HEK293 (cell line): Measurements from ENCODE around the gene PTPRH.

Experiments
- CTCF ChIA-PET: fragments of 350-600 bp; formaldehyde crosslinking; extraction: SDS; loops from one replicate; lab custom pipeline; 2021; ENCODE audit warnings: antibody characterized with exemption; lab: Yijun Ruan, JAX
- POLR2A ChIA-PET: fragments of 300-600 bp; formaldehyde crosslinking; extraction: SDS; loops from one replicate; lab custom pipeline; 2020; ENCODE audit warnings: antibody characterized with exemption, inconsistent platforms; lab: Yijun Ruan, JAX
- H3K27ac ChIP-seq: fragments of 200-500 bp; sonication (Bioruptor generic); 2 replicates; pipeline ENCODE4 v1.5.1; 2014; ENCODE audit warnings: low read depth, low read length, control low read depth, inconsistent platforms; ENCODE audit errors: extremely low read depth
- H3K36me3 ChIP-seq, 2 experiments: fragments of 200-500 bp in 1 of 2; sonication (Bioruptor generic) in 1 of 2; 1 replicate in 1 of 2; 2 replicates in 1 of 2; pipeline ENCODE4 v1.5.1; 2014 to 2017; ENCODE audit warnings: inconsistent platforms in 2 of 2, low read length in 2 of 2; ENCODE audit not compliant: control insufficient read depth in 2 of 2, insufficient read depth in 1 of 2
- H3K4me1 ChIP-seq: fragments of 200-500 bp; sonication (Bioruptor generic); 2 replicates; pipeline ENCODE4 v1.5.1; 2014; ENCODE audit warnings: mild to moderate bottlenecking, low read length, inconsistent platforms; ENCODE audit not compliant: control insufficient read depth, insufficient read depth
- H3K4me3 ChIP-seq: 2 replicates; pipeline ENCODE4 v1.5.1; 2011; ENCODE audit warnings: low read depth, mild to moderate bottlenecking, control low read depth, low read length, moderate library complexity
- H3K9me3 ChIP-seq: fragments of 200-500 bp; sonication (Bioruptor generic); 2 replicates; pipeline ENCODE4 v1.5.1; 2014; ENCODE audit warnings: low read depth, low read length, inconsistent platforms; ENCODE audit not compliant: control insufficient read depth, insufficient read depth
- GFI1B ChIP-seq: fragments of 450-650 bp; formaldehyde crosslinking; IDR thresholded peaks from 2 replicates; pipeline ENCODE4 v1.5.1; 2016; ENCODE audit warnings: missing biosample characterization, missing genetic modification characterization
- GLIS2 ChIP-seq: fragments of 450-650 bp; formaldehyde crosslinking; IDR thresholded peaks from 2 replicates; pipeline ENCODE4 v1.5.1; 2016; ENCODE audit warnings: missing biosample characterization, missing genetic modification characterization
- ZFP37 ChIP-seq: fragments of 450-650 bp; formaldehyde crosslinking; IDR thresholded peaks from 2 replicates; pipeline ENCODE4 v1.5.1; 2016; ENCODE audit warnings: missing biosample characterization, missing genetic modification characterization
- ZFP41 ChIP-seq: fragments of 450-650 bp; formaldehyde crosslinking; IDR thresholded peaks from 2 replicates; pipeline ENCODE4 v1.5.1; 2016; ENCODE audit warnings: missing biosample characterization, missing genetic modification characterization, borderline replicate concordance
- ZNF157 ChIP-seq: fragments of 450-650 bp; formaldehyde crosslinking; IDR thresholded peaks from 2 replicates; pipeline ENCODE4 v1.5.1; 2016; ENCODE audit warnings: missing biosample characterization, missing genetic modification characterization
- ZNF433 ChIP-seq: fragments of 450-650 bp; formaldehyde crosslinking; IDR thresholded peaks from 2 replicates; pipeline ENCODE4 v1.5.1; 2016; ENCODE audit warnings: missing biosample characterization, missing genetic modification characterization, low read depth
- ZNF48 ChIP-seq: fragments of 450-650 bp; formaldehyde crosslinking; IDR thresholded peaks from 2 replicates; pipeline ENCODE4 v1.5.1; 2016; ENCODE audit warnings: missing biosample characterization, missing genetic modification characterization
- ZNF530 ChIP-seq: fragments of 450-650 bp; formaldehyde crosslinking; IDR thresholded peaks from 2 replicates; pipeline ENCODE4 v1.5.1; 2016; ENCODE audit warnings: low read depth, missing biosample characterization, missing genetic modification characterization
- ZNF558 ChIP-seq: fragments of 450-650 bp; formaldehyde crosslinking; IDR thresholded peaks from 2 replicates; pipeline ENCODE4 v1.5.1; 2016; ENCODE audit warnings: missing biosample characterization, missing genetic modification characterization
- TF ChIP-seq, protein P1 (sequence below): fragments of 450-650 bp; formaldehyde crosslinking; IDR thresholded peaks from 2 replicates; pipeline ENCODE4 v1.5.1; 2016; ENCODE audit warnings: missing biosample characterization, missing genetic modification characterization
- TF ChIP-seq, protein P2 (sequence below): fragments of 450-650 bp; formaldehyde crosslinking; conservative IDR thresholded peaks from 2 replicates; pipeline ENCODE4 v1.5.1; 2016; ENCODE audit warnings: low read depth, missing biosample characterization, missing genetic modification characterization

The PTPRH gene

DNA sequence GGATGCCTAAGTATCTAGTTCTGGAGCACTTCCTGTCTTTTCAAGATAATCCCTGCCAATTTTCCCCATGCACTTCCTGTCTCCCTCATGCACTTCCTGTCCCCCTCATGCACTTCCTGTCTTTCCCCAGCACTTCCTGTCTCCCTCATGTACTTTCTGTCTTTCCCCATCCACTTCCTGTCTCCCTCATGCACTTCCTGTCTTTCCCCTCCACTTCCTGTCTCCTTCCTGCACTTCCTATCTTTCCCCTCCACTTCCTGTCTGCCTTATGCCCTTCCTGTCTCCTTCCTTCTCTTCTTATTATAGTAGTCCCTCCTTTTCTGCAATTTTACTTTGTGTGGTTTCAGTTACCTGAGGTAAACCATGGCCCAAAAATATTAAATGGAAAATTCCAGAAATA, 57.3 kb downstream of the PTPRH start (continued):
- TF ChIP-seq, protein P1, sequence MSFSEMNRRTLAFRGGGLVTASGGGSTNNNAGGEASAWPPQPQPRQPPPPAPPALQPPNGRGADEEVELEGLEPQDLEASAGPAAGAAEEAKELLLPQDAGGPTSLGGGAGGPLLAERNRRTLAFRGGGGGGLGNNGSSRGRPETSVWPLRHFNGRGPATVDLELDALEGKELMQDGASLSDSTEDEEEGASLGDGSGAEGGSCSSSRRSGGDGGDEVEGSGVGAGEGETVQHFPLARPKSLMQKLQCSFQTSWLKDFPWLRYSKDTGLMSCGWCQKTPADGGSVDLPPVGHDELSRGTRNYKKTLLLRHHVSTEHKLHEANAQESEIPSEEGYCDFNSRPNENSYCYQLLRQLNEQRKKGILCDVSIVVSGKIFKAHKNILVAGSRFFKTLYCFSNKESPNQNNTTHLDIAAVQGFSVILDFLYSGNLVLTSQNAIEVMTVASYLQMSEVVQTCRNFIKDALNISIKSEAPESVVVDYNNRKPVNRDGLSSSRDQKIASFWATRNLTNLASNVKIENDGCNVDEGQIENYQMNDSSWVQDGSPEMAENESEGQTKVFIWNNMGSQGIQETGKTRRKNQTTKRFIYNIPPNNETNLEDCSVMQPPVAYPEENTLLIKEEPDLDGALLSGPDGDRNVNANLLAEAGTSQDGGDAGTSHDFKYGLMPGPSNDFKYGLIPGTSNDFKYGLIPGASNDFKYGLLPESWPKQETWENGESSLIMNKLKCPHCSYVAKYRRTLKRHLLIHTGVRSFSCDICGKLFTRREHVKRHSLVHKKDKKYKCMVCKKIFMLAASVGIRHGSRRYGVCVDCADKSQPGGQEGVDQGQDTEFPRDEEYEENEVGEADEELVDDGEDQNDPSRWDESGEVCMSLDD (tag by site-specific recombination) = peak; percentile 64; the same call in 1 of the 2 replicates

DNA sequence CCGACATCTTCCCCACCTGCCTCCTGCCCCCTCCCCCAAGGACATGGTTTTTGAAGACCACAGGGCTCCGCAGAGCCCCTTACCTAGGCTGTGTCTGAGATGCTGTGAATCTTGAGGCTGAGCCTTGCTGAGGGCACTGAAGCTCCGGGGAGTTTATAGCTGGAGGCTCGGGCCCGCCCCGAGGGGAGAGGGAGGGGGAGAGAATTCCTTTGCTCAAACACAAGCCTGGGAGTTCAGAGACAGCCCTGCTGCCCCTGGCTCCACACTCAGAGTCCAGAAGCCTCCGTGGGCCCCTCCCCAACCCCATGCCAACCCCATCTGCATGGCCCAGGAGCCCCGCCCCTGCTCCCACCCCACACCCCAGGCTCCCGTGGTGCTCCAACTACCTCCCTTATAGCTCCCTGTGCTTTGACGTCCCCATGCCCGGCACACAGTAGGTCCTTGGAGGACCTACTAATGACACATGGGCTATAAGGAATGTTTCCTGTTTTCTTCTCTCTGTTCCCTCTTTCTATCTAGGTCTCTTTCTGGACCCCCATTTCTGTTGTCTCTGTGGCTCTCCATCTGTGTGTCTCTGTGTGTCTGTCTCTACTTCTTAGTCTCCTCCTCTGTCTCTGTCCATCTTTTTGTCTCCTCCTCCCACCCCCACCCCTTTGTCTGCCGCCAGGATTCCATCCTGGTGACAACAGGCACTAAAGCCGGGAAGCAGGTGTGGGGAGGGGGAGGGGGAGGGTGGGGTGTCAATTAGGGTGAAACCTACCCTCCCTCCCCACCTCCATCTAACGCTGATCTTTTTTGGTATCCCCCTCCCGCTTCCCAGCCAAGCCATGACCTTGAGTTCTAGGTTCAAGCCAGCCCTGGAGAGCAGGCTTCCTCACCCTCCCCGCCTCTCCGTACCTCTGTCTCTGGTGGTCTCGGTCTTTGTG, 60.0 kb downstream of the PTPRH start, which contains the start of gene TNNT1:
Gene TNNT1, minus strand, starts transcription at position 129 of the 926 bp plus-strand sequence. CDS start 2,049 bp downstream, outside the sequence.
- no peaks in the 10 kb centered on the region for H3K9me3 ChIP-seq
- H3K36me3 ChIP-seq = no peaks in the 10 kb centered on the region
- no peaks in the 10 kb centered on the region for H3K4me1 ChIP-seq
- no peak for TF ChIP-seq ZFP41 (tag by site-specific recombination)
- TF ChIP-seq ZNF157 (tag by site-specific recombination) = no peak
- TF ChIP-seq, protein P2, sequence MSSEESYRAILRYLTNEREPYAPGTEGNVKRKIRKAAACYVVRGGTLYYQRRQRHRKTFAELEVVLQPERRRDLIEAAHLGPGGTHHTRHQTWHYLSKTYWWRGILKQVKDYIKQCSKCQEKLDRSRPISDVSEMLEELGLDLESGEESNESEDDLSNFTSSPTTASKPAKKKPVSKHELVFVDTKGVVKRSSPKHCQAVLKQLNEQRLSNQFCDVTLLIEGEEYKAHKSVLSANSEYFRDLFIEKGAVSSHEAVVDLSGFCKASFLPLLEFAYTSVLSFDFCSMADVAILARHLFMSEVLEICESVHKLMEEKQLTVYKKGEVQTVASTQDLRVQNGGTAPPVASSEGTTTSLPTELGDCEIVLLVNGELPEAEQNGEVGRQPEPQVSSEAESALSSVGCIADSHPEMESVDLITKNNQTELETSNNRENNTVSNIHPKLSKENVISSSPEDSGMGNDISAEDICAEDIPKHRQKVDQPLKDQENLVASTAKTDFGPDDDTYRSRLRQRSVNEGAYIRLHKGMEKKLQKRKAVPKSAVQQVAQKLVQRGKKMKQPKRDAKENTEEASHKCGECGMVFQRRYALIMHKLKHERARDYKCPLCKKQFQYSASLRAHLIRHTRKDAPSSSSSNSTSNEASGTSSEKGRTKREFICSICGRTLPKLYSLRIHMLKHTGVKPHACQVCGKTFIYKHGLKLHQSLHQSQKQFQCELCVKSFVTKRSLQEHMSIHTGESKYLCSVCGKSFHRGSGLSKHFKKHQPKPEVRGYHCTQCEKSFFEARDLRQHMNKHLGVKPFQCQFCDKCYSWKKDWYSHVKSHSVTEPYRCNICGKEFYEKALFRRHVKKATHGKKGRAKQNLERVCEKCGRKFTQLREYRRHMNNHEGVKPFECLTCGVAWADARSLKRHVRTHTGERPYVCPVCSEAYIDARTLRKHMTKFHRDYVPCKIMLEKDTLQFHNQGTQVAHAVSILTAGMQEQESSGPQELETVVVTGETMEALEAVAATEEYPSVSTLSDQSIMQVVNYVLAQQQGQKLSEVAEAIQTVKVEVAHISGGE (tag by site-specific recombination) = no peak
- no peak for TF ChIP-seq ZNF558 (tag by site-specific recombination)
- no peak for TF ChIP-seq ZNF48 (tag by site-specific recombination)
- no peak for TF ChIP-seq GFI1B
- TF ChIP-seq ZNF433 (tag by site-specific recombination) = no peak
- TF ChIP-seq ZFP37 = no peak
- CTCF ChIA-PET = interaction anchor here (4.6 kb wide), 1 partner anchor 11 kb away, joined by 52 read pairs; no protein-coding TSS in a partner anchor
- no peak within 1 kb of the TSS for H3K4me3 ChIP-seq
- POLR2A ChIA-PET = interaction anchor here (0.5 kb wide), 2 partner anchors 17 to 328 kb away, joined by 3 to 4 read pairs; no protein-coding TSS in a partner anchor
- no peak within 1 kb of the TSS for H3K27ac ChIP-seq

DNA sequence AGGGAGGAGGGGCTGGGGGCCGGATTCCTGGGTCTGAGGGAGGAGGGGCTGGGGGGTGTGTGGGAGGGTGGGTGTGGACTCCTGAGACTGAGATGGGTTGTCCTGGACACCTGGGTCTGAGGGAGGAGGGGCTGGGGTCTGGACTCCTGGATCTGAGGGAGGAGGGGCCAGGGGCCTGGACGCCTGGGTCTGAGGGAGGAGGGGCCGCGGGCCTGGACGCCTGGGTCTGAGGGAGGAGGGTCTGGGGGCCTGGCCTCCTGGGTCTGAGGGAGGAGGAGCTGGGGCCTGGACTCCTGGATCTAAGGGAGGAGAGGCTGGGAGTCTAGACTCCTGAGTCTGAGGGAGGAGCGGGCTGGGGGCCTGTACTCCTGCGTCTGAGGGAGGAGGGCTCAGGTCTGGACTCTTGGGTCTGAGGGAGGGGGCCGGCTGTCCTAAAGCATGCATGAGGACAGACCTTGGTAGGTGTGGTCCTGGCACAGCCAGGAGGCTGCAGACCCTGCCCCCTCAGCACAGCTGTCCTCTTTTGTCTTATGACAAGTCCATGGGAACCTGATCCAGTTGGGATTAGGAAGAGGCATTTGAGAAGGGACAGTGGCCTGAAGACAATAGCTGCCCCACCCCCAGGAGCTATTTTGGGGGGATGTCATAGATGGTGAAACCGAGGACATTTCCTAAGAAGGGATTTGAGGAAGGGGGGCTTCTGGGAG, 61.6 kb downstream of the PTPRH start:
- ChIA-PET POLR2A (interaction anchor here (1.0 to 2.0 kb wide), 3 partner anchors 9 to 260 kb away, joined by 4 to 11 read pairs (median 4); partner anchors contain the start of gene UBE2S), CTCF (interaction anchor here (0.5 to 4.6 kb wide), 6 partner anchors 12 to 356 kb away, joined by 3 to 52 read pairs (median 5); no protein-coding TSS in a partner anchor)
- H3K4me1 ChIP-seq = no peaks in the 10 kb centered on the region
- no peak overlapping the region for H3K27ac ChIP-seq
- H3K9me3 ChIP-seq = no peaks in the 10 kb centered on the region
- no peaks in the 10 kb centered on the region for H3K36me3 ChIP-seq
- TF ChIP-seq ZNF530 (no peak), GLIS2 (tag by site-specific recombination) (peak; percentile 27; the same call in 1 of the 2 replicates)
- H3K4me3 ChIP-seq = no peak overlapping the region
